HG03558 (cell line): ENCODE results near the gene RND3.

Experiments
- ATAC-seq: cut with Tn5 transposase; IDR thresholded peaks from one replicate; pipeline ENCODE4 v1.9.1; 2021; ENCODE audit warnings: moderate number of reproducible peaks; ENCODE audit not compliant: unreplicated experiment; ENCODE audit errors: extremely low read depth

The RND3 gene

GRCh38 chr2:150487537-150488429 lies at the start of gene RND3:
RND3 (minus strand) TSS chr2:150487667; CDS start chr2:150487417, 250 bp downstream.
- ATAC-seq = no peak

GRCh38 chr2:150535176-150535575 lies 47.7 kb upstream of the RND3 start:
- ATAC-seq = no peak

- ATAC-seq = no peak
Measured at GRCh38 chr2:150532879-150533278, 45.4 kb upstream of the RND3 start.

GRCh38 chr2:150532020-150532419 lies 44.6 kb upstream of the RND3 start:
- ATAC-seq = no peak

- no peak for ATAC-seq
Measured at GRCh38 chr2:150531591-150531990, 44.1 kb upstream of the RND3 start.

- ATAC-seq = no peak
Measured at GRCh38 chr2:150530168-150530567, 42.7 kb upstream of the RND3 start.

GRCh38 chr2:150528861-150529801 lies 41.7 kb upstream of the RND3 start:
- peak; percentile 92 for ATAC-seq

GRCh38 chr2:150526827-150527226 lies 39.4 kb upstream of the RND3 start:
- ATAC-seq = no peak

GRCh38 chr2:150526006-150526405 lies 38.5 kb upstream of the RND3 start:
- ATAC-seq = no peak

- no peak for ATAC-seq
Measured at GRCh38 chr2:150522269-150522668, 34.8 kb upstream of the RND3 start.

GRCh38 chr2:150520887-150521664 lies 33.6 kb upstream of the RND3 start:
- ATAC-seq = no peak

- no peak for ATAC-seq
Measured at GRCh38 chr2:150520033-150520432, 32.6 kb upstream of the RND3 start.

- ATAC-seq = no peak
Measured at GRCh38 chr2:150517951-150518680, 30.6 kb upstream of the RND3 start.

- no peak for ATAC-seq
Measured at GRCh38 chr2:150513647-150514046, 26.2 kb upstream of the RND3 start.

- ATAC-seq = no peak
Measured at GRCh38 chr2:150508497-150509137, 21.1 kb upstream of the RND3 start.

- no peak for ATAC-seq
Measured at GRCh38 chr2:150507071-150507470, 19.6 kb upstream of the RND3 start.

- no peak for ATAC-seq
Measured at GRCh38 chr2:150505178-150505577, 17.7 kb upstream of the RND3 start.

- no peak for ATAC-seq
Measured at GRCh38 chr2:150495993-150496627, 8.6 kb upstream of the RND3 start.

- ATAC-seq = no peak
Measured at GRCh38 chr2:150495001-150495400, 7.5 kb upstream of the RND3 start.
